ENCODE measurements around the gene NUAK2. TPM values are rescaled to one million over a fixed set of nuclear protein-coding genes. Genes with fewer than 3 reads are reported as not detected.
A peak's percentile ranks its signal among the peaks of the same experiment; 100 is the strongest.

The NUAK2 gene
- total RNA-seq, 4 donors from 2014 or later, result 15.8 to 32.0 (median 21.4) TPM

DNA sequence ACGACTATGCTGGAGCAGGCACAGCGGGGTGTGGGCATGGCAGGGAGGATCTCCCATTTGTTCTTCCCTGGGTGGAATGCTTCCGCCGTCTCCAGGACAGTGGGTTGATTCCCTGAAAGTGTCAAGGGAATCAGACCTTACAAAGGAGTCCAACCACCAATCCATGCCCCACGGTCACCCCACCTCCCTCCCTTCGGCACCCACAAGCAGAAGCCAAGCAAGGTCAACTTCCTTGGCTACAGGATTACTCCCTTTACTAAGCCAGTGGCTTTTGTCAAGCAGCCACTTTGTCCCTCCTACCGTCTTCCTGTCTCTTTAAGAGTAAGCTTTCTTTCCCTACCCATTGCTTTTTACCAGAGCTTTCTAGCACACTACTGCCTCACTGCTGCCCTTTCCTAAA, 15.9 kb upstream of the NUAK2 start:
- H3K4me3 ChIP-seq, result no peak overlapping the region
- no peak for TF ChIP-seq POLR2A (IDR thresholded peaks at IDR 0.05)
- TF ChIP-seq, protein P1, sequence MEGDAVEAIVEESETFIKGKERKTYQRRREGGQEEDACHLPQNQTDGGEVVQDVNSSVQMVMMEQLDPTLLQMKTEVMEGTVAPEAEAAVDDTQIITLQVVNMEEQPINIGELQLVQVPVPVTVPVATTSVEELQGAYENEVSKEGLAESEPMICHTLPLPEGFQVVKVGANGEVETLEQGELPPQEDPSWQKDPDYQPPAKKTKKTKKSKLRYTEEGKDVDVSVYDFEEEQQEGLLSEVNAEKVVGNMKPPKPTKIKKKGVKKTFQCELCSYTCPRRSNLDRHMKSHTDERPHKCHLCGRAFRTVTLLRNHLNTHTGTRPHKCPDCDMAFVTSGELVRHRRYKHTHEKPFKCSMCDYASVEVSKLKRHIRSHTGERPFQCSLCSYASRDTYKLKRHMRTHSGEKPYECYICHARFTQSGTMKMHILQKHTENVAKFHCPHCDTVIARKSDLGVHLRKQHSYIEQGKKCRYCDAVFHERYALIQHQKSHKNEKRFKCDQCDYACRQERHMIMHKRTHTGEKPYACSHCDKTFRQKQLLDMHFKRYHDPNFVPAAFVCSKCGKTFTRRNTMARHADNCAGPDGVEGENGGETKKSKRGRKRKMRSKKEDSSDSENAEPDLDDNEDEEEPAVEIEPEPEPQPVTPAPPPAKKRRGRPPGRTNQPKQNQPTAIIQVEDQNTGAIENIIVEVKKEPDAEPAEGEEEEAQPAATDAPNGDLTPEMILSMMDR (IDR thresholded peaks at IDR 0.05), result no peak
- no peaks in the 10 kb centered on the region for H3K36me3 ChIP-seq
- H3K9me3 ChIP-seq, result no peaks in the 10 kb centered on the region
- peaks cover 0 to 42% (median 0%) of the 10 kb centered on the region in 4 donors for H3K27me3 ChIP-seq
- H3K27ac ChIP-seq, result no peak overlapping the region
- intact Hi-C loops (cut with DNase I), result loop anchor here (10.0 kb wide), 1 partner anchor 157 kb away; no protein-coding TSS in a partner anchor
- H3K4me1 ChIP-seq, result peaks cover 0 to 13% (median 0%) of the 10 kb centered on the region in 3 donors
- DNase-seq, result no peak
- WGBS, 2 donors, result 76 to 82% methylated on average over 6 of the region's 7 CpGs

DNA sequence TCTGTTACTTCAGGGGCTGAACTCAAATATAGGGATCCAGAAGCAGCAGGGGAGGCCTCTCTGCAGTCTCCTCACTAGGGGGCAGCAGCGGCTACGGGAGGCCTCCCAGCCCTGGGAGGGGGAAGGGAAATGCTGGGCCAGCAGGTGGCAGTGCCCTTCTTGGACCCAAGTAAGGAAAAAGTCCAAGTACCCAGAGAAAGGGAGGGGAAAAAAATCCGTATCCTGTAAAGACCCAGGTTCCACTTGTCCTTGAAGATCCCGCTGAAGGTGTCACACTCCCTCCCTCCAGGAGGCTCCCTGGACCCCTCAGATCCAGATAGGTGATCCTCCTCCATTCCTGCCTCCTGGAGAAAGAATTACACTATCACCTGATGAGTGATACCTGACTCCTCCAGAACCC, 14.1 kb upstream of the NUAK2 start:
- peaks cover 0 to 41% (median 0%) of the 10 kb centered on the region in 4 donors for H3K27me3 ChIP-seq
- no peak overlapping the region for H3K4me3 ChIP-seq
- TF ChIP-seq, protein P1 (IDR thresholded peaks at IDR 0.05), result peak; percentile 87 to 98 (median 94)
- TF ChIP-seq POLR2A (IDR thresholded peaks at IDR 0.05), result no peak
- H3K4me1 ChIP-seq, result peaks cover 0 to 6% (median 0%) of the 10 kb centered on the region in 3 donors
- intact Hi-C loops (cut with DNase I), result loop anchor here (10.0 kb wide), 1 partner anchor 159 kb away; no protein-coding TSS in a partner anchor
- no peaks in the 10 kb centered on the region for H3K9me3 ChIP-seq
- no peak for DNase-seq
- 0 to 3% methylated on average over 2 to 4 of the region's 4 CpGs for WGBS, 2 donors
- no peaks in the 10 kb centered on the region for H3K36me3 ChIP-seq
- no peak overlapping the region for H3K27ac ChIP-seq

DNA sequence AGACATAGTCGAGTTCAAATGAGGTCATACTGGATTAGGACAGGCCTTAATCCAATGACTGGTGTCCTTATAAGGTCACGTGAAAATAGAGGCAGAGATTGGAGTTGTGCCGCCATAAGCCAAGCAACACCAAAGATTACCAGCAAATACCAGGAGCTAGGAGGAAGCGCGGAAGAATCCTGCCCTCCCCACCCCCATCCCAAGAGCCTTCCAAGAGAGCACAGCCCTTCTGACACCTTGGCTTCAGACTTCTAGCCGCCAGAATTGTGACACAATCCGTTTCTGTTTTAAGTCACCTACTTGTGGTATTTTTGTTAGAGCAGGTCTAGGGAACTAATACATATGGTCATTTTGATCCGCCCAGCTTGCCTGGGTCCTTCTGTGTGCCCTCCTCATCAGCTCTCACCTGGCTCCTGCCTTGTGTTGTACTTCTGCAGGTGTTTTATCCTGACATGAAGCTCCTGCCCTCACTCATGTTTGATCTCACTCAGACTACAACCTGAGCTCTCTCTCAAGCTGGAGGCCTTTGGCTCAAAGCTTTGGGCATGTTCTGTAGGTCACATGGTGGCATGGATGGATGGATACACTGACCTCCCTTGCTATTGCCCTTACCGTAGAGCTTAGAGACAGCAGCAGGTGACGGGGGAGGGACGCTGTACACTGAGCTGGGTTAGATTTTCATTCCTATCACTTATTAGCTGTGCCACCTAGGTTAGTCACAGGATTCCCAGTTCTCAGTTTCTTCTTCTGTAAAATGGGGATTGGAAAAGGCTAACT, 10.7 kb upstream of the NUAK2 start:
- TF ChIP-seq, protein P1 (IDR thresholded peaks at IDR 0.05), result no peak
- TF ChIP-seq POLR2A (IDR thresholded peaks at IDR 0.05), result no peak
- peaks cover 0 to 4% (median 0%) of the 10 kb centered on the region in 3 donors for H3K4me1 ChIP-seq
- intact Hi-C loops (cut with DNase I), result loop anchor here (10.0 kb wide), 1 partner anchor 163 kb away; no protein-coding TSS in a partner anchor
- no peaks in the 10 kb centered on the region for H3K36me3 ChIP-seq
- H3K4me3 ChIP-seq, result no peak overlapping the region
- no peak for DNase-seq
- WGBS, 2 donors, result 82 to 90% methylated on average over 11 of the region's 11 CpGs
- H3K27ac ChIP-seq, result no peak overlapping the region
- H3K27me3 ChIP-seq, result peaks cover 0 to 38% (median 0%) of the 10 kb centered on the region in 4 donors
- no peaks in the 10 kb centered on the region for H3K9me3 ChIP-seq

DNA sequence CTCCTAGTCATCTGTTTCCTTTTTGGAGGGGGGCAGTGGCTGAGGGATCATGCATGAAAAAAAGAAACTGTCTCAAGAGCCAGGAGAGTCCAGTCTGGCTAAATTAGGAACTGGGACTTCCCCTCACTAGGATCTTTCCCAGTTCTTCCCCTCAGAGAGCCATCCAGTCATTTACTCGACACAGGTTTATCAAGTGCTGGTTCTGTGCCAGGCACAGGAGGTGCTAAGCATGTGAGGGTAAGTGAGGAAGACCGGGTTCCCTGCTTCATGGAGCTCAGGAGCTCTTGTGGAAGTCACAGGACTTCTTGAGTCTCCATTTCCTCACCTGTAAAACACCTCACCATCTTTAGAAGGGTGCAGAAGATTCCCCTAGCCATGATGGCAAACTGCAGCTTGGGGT, 8.6 kb upstream of the NUAK2 start:
- 41% methylated on average over 2 of the region's 2 CpGs; no CpG with 5 or more reads in 1 of the 2 donors for WGBS, 2 donors
- H3K27ac ChIP-seq, result no peak overlapping the region
- H3K4me1 ChIP-seq, result peaks cover 0 to 3% (median 0%) of the 10 kb centered on the region in 3 donors
- intact Hi-C loops (cut with DNase I), result loop anchor here (10.0 kb wide), 1 partner anchor 165 kb away; no protein-coding TSS in a partner anchor
- no peak overlapping the region for H3K4me3 ChIP-seq
- DNase-seq, result no peak
- H3K36me3 ChIP-seq, result no peaks in the 10 kb centered on the region
- TF ChIP-seq, protein P1 (IDR thresholded peaks at IDR 0.05), result no peak
- TF ChIP-seq POLR2A (IDR thresholded peaks at IDR 0.05), result no peak
- no peaks in the 10 kb centered on the region for H3K9me3 ChIP-seq
- peaks cover 0 to 41% (median 0%) of the 10 kb centered on the region in 4 donors for H3K27me3 ChIP-seq

DNA sequence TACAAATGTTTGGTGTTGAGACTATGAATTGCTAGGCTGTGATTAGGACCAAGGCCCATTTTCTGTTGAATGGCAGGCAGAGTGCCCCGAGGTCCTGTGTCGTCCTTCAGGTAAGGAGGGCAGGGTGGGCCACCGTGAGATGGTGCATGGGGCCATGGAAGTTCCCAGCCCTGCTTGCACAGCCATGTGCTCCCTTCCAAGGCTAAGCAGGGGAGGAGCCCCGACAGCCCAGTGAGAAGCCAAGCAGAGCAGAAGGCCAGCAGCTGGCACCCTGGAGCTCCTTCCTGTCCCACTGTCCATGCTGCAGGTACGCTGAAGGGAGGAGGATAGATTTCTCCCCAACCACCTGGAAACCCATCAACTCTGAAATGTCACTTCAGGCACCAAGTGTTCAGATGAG, 8.2 kb upstream of the NUAK2 start:
- Histone ChIP-seq H3K27ac (no peak overlapping the region), H3K9me3 (no peaks in the 10 kb centered on the region), H3K4me1 (peaks cover 0 to 7% (median 0%) of the 10 kb centered on the region in 3 donors), H3K27me3 (peaks cover 0 to 36% (median 0%) of the 10 kb centered on the region in 4 donors), H3K36me3 (no peaks in the 10 kb centered on the region), H3K4me3 (no peak overlapping the region)
- TF ChIP-seq, protein P1 (IDR thresholded peaks at IDR 0.05), result no peak
- TF ChIP-seq POLR2A (IDR thresholded peaks at IDR 0.05), result no peak
- DNase-seq, result no peak
- intact Hi-C loops (cut with DNase I), result loop anchor here (10.0 kb wide), 1 partner anchor 165 kb away; no protein-coding TSS in a partner anchor
- WGBS, 2 donors, result 90% methylated on average over 4 of the region's 5 CpGs; no CpG with 5 or more reads in 1 of the 2 donors
